T1000 (cell line): ENCODE results near the gene CKAP2.
"Not testable (repeated sequence)": the region's sequence is repeated elsewhere in the genome, so short reads cannot be mapped to it uniquely, and the experiment has no call there.

Source experiments
- DNase-seq: peaks from one replicate; lab custom pipeline; 2025; ENCODE audit warnings: mixed read lengths; lab: John Stamatoyannopoulos, UW

CKAP2 gene, protein sequence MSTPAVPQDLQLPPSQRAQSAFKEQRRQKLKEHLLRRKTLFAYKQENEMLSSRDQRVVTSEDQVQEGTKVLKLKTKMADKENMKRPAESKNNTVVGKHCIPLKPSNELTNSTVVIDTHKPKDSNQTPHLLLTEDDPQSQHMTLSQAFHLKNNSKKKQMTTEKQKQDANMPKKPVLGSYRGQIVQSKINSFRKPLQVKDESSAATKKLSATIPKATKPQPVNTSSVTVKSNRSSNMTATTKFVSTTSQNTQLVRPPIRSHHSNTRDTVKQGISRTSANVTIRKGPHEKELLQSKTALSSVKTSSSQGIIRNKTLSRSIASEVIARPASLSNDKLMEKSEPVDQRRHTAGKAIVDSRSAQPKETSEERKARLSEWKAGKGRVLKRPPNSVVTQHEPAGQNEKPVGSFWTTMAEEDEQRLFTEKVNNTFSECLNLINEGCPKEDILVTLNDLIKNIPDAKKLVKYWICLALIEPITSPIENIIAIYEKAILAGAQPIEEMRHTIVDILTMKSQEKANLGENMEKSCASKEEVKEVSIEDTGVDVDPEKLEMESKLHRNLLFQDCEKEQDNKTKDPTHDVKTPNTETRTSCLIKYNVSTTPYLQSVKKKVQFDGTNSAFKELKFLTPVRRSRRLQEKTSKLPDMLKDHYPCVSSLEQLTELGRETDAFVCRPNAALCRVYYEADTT

DNA sequence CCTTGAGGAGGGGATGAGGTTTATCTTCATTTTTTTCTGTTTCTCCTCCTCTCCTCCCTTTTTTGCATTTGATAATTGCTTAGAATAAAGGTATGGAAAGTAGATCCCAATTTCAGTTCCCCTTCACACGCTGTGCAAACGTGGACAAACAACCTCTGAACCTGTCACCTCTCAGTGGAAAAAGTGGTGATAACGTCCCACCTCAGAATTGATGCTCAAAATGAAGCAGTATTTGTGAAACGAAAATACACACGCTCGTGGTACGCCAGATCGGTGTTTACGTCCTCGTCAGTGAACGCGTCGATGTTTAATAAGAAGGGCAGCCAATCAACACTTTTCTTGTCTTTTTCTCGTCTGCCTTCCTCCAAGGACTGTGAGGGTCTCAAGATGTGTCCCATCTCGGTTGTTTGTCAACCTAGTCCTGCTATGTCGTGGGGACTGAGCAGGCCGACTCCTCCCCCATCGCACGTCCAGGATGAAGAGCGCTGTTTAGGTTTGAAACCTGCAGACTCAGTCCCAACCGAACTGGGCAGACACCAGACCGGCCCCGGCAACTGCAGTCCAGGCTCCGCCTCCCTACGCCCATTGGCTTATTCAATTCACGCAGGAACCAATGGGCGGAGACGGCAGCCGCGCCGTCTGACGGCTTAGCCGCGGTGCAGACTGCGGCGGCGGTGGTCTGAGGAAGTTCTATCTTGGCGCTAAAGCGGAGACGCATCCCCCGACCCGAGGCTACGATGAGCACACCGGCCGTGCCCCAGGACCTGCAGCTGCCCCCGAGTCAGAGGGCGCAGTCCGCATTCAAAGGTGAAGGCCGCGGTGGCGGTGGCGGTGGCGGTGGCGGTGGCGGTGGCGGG is at the start of gene CKAP2:
Gene CKAP2, plus strand, starts transcription at position 659 of the 857 bp plus-strand sequence. Its CDS starts 79 bp downstream, at position 738.
- peak; percentile 57 for DNase-seq

DNA sequence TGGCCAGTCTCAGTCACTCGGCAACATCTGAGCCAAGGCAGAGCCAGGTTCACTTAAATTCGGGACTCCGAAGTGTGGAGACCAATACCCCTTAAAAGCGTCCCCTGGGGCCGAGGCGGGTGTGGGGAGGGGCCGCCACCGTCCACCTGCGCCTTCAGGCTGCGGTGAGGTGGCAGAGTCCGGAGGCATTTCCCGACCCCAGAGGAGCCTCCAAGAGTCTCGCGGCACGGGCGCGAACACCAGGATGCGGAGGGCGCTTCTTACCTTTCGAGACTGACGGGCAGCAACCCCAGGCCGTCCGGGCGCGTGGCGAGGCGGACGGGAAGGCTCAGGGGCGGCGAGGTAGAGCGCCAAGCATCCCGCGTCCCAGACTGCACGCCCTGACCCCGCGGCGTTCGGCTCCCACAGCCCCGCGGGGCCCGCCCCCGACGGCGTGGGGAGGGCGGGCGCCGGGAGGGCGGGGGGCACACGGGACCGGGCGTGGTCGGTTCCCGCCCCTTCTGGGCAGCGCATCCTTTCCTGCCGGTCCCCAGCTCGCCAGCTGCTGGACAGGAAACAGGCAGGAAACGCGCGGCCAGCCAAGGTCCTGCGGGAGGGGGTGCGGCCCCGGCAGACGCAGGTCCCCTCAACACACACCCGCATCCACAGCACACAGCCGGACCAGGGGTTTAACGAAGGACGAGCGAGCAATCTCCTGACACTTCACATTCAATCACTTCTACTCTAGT is 49.3 kb upstream of the CKAP2 start, which contains the start of gene THSD1:
Gene THSD1, minus strand, starts transcription at position 406 of the 728 bp plus-strand sequence. CDS start 3,572 bp downstream, outside the sequence.
- DNase-seq, result no peak

- no peak for DNase-seq
Observed at GRCh38 chr13:52406629-52407028, 48.6 kb upstream of the CKAP2 start.

- DNase-seq, result not testable (repeated sequence)
Observed at GRCh38 chr13:52407436-52407835, 47.8 kb upstream of the CKAP2 start.

- not testable (repeated sequence) for DNase-seq
Observed at GRCh38 chr13:52408071-52408658, 47.1 kb upstream of the CKAP2 start.

- DNase-seq, result no peak
Observed at GRCh38 chr13:52411629-52412028, 43.6 kb upstream of the CKAP2 start.

DNA sequence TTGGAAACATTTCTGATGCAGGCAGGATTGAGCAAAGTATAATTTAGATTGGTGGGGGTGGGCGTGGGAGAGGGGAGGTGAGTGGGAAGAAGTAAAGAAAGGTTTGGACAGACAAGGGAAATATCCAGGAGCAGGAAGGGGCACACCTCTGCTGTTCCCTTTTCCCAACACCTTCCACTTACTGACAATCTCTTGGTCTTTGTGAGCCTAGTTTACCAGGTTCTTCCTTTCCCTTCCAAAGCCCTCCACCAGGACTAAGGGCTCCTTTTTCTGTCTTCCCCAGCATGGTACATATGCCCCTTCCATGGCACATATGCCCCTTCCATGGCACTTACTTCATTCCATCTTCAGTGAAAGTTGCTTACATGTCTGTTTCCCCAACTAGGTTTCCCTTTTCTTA is 43.1 kb upstream of the CKAP2 start:
- no peak for DNase-seq

DNA sequence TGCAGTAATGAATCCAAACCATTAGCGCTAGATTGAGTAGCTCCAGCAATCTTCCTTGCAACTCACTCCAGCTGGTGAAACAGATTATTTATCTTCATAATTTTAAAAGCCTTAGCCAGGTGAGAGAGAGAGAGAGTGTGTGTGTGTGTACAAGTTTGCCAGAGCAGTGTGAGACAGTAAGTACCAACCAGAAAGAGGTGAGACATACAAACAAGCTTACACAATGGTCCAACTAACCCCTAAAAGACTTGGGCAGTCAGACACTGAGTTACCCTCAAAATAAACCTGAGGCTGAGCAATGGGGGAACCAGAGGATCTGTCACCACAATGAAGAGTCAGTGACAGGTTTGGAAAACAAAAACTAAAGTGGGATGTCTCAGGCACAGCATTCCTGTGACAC is 41.2 kb upstream of the CKAP2 start:
- DNase-seq, result no peak

DNA sequence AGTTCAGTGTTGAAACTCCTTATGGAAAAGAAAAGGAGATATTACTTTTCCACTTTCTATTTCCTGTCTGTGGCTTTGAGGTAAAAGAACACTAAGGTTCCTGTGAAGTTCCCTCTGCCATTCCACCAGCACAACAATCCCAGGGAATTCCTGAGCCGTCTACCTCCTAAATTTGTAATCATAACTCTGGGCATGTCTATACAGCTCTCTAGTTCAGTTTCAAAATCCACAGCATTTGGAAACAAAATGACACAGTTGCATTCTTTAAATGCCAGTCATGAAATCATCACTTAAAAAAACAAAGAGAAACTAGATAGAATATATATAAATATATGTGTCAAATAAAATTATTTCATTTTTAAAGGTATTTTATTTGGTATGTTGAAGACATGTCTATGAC is 40.3 kb upstream of the CKAP2 start:
- DNase-seq, result no peak

- DNase-seq, result no peak
Observed at GRCh38 chr13:52419080-52419479, 36.2 kb upstream of the CKAP2 start.

- DNase-seq, result no peak
Observed at GRCh38 chr13:52421216-52421615, 34.1 kb upstream of the CKAP2 start.

DNA sequence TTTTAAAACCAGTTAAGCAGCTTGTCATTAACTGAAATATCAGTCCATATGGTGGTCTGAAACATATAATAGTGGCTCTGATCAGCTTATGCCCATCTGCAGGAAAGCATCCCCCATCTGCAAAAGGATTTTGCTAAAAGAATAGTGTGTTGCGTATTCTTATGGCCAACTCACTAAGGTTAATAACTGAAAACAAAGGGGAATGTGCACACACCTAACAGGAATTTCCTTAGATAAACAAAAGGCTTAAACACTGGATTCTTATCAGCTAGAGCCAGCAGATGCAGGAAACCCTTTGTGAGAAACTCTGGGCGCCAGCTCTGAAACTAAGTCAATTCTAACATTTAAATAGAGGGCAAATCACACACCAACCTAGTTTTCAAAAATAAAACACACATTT is 27.0 kb upstream of the CKAP2 start:
- no peak for DNase-seq

- no peak for DNase-seq
Observed at GRCh38 chr13:52432456-52432855, 22.8 kb upstream of the CKAP2 start.

DNA sequence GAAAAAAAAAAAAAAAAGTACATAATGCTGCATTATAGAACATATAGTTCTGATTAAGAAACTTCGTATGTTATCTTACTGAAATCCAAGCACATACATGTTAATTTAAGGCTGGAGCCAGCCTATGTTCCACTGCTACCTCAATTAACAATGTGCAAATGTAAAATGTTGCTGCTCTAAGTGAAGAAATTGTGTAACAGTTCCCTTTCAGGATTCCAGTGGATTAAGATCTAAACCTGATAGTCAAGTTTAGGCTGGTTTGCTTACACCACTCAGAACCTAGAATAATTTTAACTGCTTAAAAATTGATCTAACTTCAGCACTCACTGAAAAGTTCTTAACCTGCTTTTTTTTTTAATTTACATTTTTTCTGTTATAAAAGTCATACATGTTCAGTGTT is 9.0 kb upstream of the CKAP2 start:
- no peak for DNase-seq

DNA sequence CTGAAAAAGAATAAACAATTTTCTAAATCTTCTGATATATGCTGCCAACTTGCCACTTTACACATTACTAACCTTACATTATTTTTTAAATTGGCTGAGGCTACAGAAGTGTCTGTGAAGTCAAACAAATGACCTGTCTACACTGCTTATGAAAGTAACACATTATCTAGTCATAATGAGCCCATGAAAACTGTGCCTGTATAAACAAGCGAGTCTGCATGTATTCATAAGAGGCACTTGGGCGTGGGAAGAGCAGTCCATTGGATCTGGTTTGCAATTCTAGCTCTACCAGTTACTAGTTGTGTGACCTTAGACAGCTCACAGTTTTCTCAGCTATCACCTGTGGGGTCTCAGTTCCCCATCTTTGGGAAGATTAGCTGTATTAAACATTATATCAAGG is 7.9 kb upstream of the CKAP2 start:
- DNase-seq, result no peak

DNA sequence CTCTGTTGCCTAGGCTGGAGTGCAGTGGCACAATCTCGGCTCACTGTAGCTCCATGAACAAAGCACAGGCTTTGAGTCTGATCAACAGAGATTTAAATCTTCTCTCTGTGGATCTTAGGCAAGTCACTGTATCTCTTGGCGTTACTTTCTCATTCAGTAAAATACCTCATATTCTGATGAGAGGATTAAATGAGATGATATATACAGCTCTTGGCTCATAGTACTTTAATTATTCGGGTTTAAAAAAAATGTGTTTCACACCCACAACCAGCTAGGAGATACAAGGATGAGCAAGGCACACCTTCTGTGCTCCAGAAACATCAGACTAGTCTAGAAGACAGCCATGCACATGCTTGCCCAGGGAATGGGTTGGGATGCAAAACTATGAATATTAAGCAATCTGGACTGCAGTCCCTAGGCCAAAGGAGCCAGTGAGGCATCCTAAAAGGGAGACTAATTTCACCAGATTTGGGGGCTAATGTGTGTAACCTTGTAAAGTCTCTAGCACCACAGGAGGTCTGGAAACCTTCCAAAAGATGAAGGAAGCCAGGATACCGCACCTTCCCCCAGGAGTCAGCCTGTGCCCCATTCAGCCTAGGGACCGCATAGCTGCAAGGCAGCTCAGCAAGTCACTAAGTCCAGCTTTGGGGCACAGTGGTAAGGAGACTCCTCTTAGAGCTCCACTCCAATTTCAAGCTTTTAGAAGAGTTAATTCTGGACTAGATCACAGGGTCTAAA is 7.3 kb upstream of the CKAP2 start:
- no peak for DNase-seq

DNA sequence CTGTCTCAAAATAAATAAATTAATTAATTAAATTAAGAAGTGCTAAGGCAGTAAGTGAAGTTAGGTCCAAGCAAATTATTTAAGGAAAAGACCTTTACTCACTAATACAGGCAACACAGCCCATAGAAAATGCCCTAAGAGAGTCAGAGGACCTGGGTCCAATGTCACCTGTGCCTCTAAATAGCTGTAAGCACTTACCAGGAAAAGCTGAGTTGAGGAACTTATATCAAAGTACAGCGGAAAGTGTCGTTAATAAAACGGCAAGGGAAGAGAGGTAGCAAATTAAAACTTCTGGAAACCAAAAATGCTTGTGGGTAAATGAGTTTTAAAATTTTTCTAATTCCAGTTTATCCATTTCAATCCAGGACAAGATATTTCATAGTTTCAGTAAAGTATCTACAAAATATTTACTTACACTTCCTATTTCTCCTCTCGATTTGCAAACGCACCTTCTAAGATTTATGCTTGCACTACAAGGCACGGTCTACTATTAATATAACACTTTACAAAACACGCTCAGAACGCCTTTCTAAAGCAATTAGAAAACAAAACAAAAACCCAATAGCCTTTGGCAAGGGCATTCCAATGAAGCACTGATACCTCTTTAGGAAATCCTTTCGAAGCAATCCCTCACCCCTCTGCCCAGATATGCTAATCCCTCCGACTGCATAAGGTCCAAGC is 5.8 kb upstream of the CKAP2 start:
- DNase-seq, result no peak

DNA sequence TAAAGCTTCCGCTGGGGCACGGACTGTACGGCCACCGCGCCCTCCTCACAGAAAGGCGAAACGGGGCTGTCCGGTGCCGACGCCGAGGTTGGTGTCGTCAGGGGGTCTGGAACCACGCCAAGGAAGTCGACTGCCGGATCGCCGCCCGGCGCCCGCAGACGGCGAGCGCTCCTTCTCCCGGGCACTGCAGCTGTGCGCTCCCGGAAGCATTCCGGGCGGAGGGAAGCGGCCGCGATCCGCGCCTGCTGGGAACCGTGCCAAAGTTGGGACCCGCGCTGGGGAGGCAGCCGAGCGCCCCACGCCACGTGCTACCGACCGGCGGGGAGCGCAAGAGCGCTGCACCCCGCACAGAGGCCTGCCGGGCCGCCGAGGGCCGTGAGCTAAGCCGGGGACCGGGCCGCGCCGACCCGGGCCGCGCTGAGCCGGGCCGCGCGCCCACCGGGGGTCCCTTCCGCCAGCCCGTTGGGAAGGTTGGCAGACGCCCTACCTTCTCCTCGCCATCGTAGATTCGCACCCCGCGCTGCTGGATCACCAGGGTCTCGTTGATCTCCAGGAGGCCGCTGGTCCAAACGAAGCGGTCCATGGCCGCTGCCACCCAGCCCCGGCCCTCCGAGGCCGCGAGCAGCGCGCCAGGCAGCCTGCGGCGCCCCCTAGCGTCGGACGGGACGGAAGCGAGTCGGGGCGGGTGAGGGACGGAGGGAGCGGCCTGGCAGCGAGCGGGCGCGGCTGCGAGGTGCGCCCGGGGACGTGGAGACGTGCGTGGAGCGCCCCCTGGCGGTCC is 5.1 kb upstream of the CKAP2 start, which contains the start of gene VPS36:
Gene VPS36, minus strand, starts transcription at position 623 of the 781 bp plus-strand sequence. Its CDS starts 40 bp downstream, at position 583.
- peak; percentile 65 for DNase-seq

GRCh38 chr13:52450793-52451116 is 4.5 kb upstream of the CKAP2 start:
- no peak for DNase-seq
